ENCODE measurements around the gene PFKP. TPM values are rescaled to one million over a fixed set of nuclear protein-coding genes. Genes with fewer than 3 reads are reported as not detected.

Gene PFKP
- total RNA-seq, 1 donor from 2014 or later = 292 TPM

- no peaks in the 10 kb centered on the region for H3K36me3 ChIP-seq (ENCODE audit: control insufficient read depth, insufficient read depth, low read length)
Observed at GRCh38 chr10:3064423-3064822, 2.9 kb upstream of the PFKP start.

GRCh38 chr10:3065622-3066021, 1.7 kb upstream of the PFKP start:
- peaks cover 1% of the 10 kb centered on the region for H3K36me3 ChIP-seq (ENCODE audit: control insufficient read depth, insufficient read depth, low read length)
- no peak for TF ChIP-seq CTCF (IDR thresholded peaks at IDR 0.05; ENCODE audit: insufficient read depth, low read length, poor library complexity, severe bottlenecking)
- peaks cover 2% of the 10 kb centered on the region for H3K27me3 ChIP-seq (ENCODE audit: control insufficient read depth, insufficient read depth, low read length)
- DNase-seq (ENCODE audit: low read depth) = no peak
- no peak overlapping the region for H3K4me3 ChIP-seq (ENCODE audit: low read depth, low read length)

More at GRCh38 chr10:3064423-3064822, 2.9 kb upstream of the PFKP start:
- TF ChIP-seq CTCF (IDR thresholded peaks at IDR 0.05; ENCODE audit: insufficient read depth, low read length, poor library complexity, severe bottlenecking) = no peak
- DNase-seq (ENCODE audit: low read depth) = no peak
- H3K27me3 ChIP-seq (ENCODE audit: control insufficient read depth, insufficient read depth, low read length) = peaks cover 2% of the 10 kb centered on the region
- H3K4me3 ChIP-seq (ENCODE audit: low read depth, low read length) = no peak overlapping the region

DNA sequence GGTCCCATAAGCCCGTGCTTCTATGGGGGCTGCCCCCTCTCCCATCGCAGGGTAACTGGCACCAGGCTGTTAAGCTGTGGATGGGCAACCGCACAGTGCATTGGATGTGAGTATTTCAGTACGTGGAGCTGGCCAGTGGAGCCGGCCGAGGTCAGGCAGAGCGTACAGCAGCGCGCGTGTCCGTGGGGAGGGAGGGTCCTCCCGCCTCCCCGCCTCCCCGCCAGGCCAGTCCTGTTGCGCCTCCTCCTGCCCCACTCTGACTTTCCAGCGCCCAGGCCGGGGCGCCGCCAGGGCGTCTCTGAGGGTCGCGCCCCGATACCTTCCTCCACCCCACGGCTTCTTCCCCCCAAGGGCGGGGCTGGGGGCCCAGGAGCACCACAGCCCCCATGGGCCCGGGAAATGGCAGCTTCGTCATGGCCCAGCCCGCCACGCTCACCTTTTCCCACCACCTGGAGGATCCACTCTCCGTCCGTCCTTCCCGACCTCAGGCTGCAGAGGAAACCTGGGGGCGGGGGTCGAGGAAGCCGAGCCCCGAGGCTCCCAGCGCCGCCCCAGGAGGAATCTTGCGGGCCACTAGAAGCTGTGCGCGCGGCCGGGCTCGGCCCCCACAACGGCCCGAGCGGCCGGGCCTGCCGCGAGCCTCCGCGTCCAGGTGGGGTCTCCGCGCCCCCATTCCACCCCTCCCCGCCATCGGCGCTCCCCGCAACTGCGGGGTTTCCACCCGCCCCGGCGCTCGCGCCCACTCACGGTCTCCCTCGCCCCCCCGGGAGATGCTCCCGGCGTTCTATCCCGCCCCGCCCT, 831 bp upstream of the PFKP start:
- TF ChIP-seq CTCF (IDR thresholded peaks at IDR 0.05; ENCODE audit: insufficient read depth, low read length, poor library complexity, severe bottlenecking) = no peak
- no peak for DNase-seq (ENCODE audit: low read depth)
- H3K36me3 ChIP-seq (ENCODE audit: control insufficient read depth, insufficient read depth, low read length) = peaks cover 1% of the 10 kb centered on the region
- peaks cover 2% of the 10 kb centered on the region for H3K27me3 ChIP-seq (ENCODE audit: control insufficient read depth, insufficient read depth, low read length)
- peak overlapping the region; percentile 91 for H3K4me3 ChIP-seq (ENCODE audit: low read depth, low read length)

GRCh38 chr10:3067859-3068179, 471 bp downstream of the PFKP start:
- DNase-seq (ENCODE audit: low read depth) = no peak
- peak overlapping the region; percentile 91 for H3K4me3 ChIP-seq (ENCODE audit: low read depth, low read length)
- no peak for TF ChIP-seq CTCF (IDR thresholded peaks at IDR 0.05; ENCODE audit: insufficient read depth, low read length, poor library complexity, severe bottlenecking)

DNA sequence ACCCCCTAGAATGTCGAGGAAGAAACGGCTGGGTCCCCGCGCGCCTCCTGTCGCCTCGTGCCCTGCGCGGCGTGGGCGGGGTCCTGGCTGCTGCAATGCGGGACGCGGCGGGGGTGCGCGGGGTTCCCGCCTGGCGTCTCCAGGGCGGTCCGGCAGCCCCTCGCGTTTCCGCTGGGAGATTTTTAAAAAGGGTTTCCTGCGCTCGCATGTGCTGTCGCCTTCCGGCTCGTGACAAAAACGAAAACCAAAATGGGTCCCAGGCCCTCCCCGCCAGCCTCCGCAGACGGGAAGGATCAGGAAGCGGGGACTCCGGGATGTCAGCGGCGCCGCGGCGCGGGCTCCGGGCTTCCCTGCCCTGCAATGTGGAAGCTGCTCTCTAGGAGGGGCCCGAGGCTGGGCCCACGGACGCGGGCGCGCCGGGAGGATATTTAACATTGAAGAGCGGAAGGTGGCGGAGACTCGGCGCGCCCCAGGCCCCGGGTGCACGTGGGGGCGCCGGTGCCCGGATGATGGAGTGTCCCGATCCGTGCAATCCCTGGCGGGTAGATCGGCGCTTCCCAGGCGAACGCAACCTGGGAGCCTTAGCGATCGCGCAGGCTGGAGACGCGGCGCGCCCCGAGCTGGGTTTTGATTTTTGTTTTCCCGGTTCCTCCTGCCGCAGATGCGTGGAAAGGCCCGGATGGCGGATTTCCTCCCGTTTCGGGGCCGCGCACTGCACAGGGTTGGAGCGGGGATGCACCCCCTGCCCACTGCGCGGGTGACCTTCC, 1.0 kb downstream of the PFKP start:
- peaks cover 2% of the 10 kb centered on the region for H3K27me3 ChIP-seq (ENCODE audit: control insufficient read depth, insufficient read depth, low read length)
- no peak for TF ChIP-seq CTCF (IDR thresholded peaks at IDR 0.05; ENCODE audit: insufficient read depth, low read length, poor library complexity, severe bottlenecking)
- H3K36me3 ChIP-seq (ENCODE audit: control insufficient read depth, insufficient read depth, low read length) = peaks cover 4% of the 10 kb centered on the region
- no peak for DNase-seq (ENCODE audit: low read depth)
- H3K4me3 ChIP-seq (ENCODE audit: low read depth, low read length) = peak overlapping the region; percentile 91

More at GRCh38 chr10:3067859-3068179, 471 bp downstream of the PFKP start:
- peaks cover 2% of the 10 kb centered on the region for H3K27me3 ChIP-seq (ENCODE audit: control insufficient read depth, insufficient read depth, low read length)
- H3K36me3 ChIP-seq (ENCODE audit: control insufficient read depth, insufficient read depth, low read length) = peaks cover 4% of the 10 kb centered on the region

Data from kidney epithelial cell (primary cell).